ENCODE measurements around the gene LAMA5.

The LAMA5 gene

DNA sequence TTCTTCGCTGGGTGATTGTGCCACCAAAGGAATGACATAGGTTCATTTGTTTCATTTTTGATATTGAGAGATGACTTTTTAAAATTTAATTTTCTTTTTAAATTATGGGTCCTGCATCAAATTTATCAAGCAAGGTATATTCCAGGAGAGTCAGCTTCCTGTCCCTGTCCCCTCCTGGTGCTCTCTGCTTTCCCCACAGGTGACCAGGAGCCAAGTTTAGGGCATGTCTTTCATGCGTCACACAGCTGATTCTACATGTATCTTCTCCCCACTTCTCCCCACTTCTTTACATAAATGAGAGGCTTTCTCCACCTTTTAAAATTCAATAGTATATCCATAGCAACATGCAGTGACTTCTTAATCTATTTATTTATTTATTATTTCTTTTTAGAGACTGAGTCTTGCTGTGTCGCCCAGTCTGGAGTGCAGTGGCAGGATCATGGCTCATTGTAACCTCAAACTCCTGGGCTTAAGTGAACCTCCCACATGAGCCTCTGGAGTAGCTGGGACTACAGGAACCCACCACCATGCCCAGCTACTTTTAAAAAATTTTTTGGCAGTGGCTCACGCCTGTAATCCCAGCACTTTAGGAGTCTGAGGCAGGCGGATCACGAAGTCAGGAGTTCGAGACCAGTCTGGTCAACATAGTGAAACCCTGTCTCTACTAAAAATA, 98.7 kb downstream of the LAMA5 start:
- no peak for DNase-seq (ENCODE audit: low read depth, low spot score)

GRCh38 chr20:62267543-62267942, 99.6 kb downstream of the LAMA5 start:
- DNase-seq (ENCODE audit: low read depth, low spot score) = no peak

DNA sequence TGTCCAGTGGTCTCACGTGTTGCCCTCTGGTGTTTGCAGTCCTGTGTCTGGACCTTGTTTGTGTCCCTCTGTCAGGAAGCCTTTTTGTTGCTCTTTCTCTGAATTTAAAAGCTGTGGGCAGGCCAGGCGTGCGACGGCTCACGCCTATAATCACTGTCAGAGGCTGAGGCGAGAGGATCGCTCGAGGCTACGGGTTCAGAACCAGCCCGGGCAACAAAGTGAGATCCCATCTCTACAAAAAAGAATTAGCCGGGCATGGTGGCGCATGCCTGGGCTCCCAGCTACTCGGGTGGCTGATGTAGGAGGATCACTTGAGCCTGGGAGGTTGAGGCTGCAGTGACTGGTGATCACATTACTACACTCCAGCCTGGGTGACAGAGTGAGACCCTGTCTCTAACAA, 100.3 kb downstream of the LAMA5 start:
- no peak for DNase-seq (ENCODE audit: low read depth, low spot score)

- DNase-seq (ENCODE audit: low read depth, low spot score) = no peak
Observed at GRCh38 chr20:62266340-62266739, 100.8 kb downstream of the LAMA5 start.

DNA sequence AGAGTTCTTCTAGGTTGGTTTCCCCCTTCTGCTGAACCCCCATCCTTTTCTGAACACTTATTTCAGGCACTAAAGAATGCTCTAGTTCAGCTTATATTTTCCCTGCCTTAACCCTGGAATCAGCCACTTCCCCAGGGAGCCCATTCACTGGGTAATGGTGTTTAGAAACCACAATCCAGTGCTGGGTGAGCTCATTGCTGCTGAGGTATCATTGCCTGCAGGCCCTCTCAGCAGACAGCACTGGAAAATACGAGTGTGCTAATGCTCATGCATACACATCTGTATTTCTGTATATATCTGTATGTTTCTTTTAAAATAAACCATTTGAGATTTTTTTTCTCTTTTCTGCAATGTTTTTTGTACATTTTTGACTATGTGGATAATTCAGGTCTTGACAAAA, 101.7 kb downstream of the LAMA5 start:
- DNase-seq (ENCODE audit: low read depth, low spot score) = no peak

DNA sequence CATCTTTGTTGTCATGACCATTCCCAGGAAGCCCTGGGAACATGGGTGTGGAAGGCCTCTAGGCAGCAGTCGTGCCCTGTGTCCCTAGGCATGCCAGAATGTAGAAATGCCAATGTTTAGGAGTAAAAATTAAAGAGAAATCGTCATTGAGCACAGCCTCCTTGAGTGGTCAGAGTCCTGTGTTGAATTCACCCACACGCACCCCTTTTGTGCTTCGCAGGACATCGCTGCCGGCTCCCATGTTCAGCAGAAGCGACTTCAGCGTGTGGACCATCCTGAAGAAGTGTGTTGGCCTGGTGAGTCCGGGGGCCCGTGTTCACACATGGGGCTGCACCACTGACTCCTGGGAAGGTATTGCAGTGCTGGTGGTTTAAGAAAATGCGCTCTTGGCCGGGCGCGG, 103.7 kb downstream of the LAMA5 start:
- no peak for DNase-seq (ENCODE audit: low read depth, low spot score)

- DNase-seq (ENCODE audit: low read depth, low spot score) = no peak
Observed at GRCh38 chr20:62262064-62262463, 105.0 kb downstream of the LAMA5 start.

GRCh38 chr20:62259294-62259565, 107.9 kb downstream of the LAMA5 start:
- DNase-seq (ENCODE audit: low read depth, low spot score) = no peak
